NCI-H2196 (cell line): ENCODE measurements around the gene DGKG.

ENCODE experiments used
- DNase-seq: peaks from one replicate; lab custom pipeline; 2025; ENCODE audit not compliant: unreplicated experiment; lab: John Stamatoyannopoulos, UW

The DGKG gene

GRCh38 chr3:186151077-186151971, 210.7 kb downstream of the DGKG start:
- no peak for DNase-seq

GRCh38 chr3:186150041-186150830, 211.8 kb downstream of the DGKG start:
- DNase-seq, result no peak

GRCh38 chr3:186149319-186149960, 212.6 kb downstream of the DGKG start:
- DNase-seq, result no peak

- DNase-seq, result no peak
Measured at GRCh38 chr3:186144257-186144656, 217.8 kb downstream of the DGKG start.

GRCh38 chr3:186143250-186143649, 218.8 kb downstream of the DGKG start:
- no peak for DNase-seq

GRCh38 chr3:186142393-186142932, 219.6 kb downstream of the DGKG start:
- no peak for DNase-seq

GRCh38 chr3:186141790-186142189, 220.2 kb downstream of the DGKG start:
- DNase-seq, result no peak

- DNase-seq, result peak; percentile 58
Measured at GRCh38 chr3:186138272-186138981, 223.6 kb downstream of the DGKG start.

DNA sequence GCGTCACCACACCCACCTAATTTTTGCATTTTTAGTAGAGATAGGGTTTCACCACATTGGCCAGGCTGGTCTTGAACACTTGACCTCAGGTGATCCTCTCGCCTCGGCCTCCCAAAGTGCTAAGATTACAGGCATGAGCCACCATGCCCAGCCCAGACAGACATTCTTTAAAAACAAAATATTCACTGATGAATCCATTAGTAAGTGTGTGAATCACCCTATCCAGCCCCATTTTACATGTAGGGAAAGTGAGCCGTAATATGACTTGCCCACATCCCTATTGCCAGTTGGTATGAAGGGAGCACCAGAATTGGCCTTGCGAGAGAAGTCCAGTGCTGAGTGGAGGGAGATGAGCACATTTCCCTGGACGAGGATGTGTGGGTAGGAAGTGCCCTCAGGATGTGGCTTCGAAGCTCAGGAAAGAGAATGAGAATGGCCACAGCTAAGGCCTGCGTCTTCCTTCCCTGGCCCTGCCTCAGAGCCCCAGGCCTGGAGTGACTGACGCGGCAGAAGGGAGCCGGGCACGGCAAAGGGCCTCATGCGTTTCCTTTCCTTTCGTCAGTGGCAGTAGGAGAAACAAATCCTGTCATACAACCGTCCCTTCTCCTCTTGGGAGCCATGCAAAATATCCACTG, 224.9 kb downstream of the DGKG start:
- DNase-seq, result no peak

DNA sequence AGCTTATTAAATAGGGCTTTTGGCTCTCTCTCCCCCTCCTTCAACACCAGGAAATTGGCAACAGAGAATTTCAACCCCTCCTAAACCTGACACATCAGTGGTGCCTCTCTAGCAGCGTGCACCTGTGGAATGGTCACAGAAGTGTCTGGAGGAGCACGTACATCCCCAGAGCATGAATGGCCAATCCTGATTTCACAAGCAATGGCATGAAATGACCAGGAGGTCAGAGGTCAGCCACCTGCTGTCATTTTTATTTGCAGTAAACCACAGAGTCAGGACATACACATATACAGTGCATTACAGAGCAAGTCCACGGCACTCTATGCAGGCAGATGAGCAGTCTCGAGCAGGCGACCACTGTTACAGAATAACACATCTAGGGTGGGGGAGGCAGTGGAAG, 228.1 kb downstream of the DGKG start:
- DNase-seq, result peak; percentile 34

DNA sequence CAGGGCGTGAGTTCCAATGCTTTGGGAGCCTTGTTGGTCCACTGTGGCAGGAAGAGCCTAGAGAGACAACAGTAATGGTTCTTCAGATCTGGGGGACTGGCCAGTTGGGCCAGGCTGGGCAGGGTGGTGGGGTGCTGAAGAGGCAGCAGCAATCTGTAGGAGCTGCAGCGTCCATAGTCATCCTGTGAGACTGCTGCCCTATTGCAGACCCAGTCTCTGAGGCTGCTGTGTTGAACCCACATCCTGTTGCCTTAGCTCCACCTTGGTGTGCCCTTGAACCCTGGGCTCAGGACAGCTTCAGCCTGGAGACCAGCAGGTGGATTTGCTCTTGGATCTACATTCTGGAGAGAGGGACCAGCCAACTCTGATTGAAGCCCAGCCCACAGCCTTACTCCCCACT, 229.5 kb downstream of the DGKG start:
- DNase-seq, result no peak

- no peak for DNase-seq
Measured at GRCh38 chr3:186129206-186129605, 232.8 kb downstream of the DGKG start.

DNA sequence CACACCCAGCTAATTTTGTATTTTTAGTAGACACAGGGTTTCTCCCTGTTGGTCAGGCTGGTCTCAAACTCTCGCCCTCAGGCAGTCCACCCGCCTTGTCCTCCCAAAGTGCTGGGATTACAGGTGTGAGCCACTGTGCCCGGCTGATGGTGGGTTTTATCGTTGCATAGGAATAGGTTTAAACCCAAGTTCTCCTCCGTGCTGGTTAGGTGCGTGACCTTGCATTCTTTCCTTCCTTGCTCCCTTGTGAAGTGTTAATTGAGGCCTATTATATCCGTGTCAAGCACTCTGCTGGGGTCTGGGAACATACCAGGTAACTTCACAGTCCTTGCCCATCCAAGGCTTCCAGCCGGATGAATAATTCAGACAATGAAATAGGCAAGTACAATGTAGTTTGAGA, 233.9 kb downstream of the DGKG start:
- DNase-seq, result no peak

DNA sequence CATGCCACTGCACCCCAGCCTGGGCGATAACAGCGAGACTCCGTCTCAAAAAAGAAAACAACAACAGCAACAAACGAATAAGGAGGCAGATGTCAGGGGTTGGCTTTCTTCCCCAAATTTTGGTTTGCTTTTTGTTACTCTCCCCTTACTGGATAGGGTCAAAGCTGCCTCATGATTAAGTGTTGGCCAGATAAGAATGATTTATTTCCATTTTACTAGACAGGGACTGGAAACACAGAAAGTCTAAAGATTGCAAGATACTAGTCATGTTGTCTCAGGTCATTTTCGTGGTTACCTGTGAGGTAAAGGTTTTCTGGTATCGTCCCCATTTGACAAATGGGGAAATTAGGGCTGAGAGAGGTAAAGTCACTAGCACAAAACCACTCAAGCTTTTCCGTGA, 234.6 kb downstream of the DGKG start:
- DNase-seq, result no peak

- DNase-seq, result no peak
Measured at GRCh38 chr3:186125118-186125517, 236.9 kb downstream of the DGKG start.

GRCh38 chr3:186124592-186124991, 237.4 kb downstream of the DGKG start:
- DNase-seq, result no peak

DNA sequence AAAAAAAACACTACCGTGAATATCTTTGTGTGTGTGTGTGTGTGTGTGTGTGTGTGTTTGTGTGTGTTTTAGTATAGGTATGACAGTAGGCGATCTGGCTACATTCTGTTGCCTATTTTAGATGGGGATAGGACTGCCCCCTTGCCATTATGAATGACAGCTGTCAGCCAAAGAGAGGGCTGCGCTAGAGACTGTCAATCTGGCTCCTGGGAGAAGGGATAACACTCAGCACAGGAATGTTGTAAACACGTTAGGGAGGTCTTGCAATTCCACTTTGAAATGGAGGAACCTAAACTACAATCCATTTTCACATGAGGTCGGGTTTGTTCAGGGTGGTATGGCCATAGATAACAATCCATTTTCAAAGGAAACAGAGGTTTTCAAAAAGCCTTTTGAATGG, 239.0 kb downstream of the DGKG start:
- DNase-seq, result no peak

DNA sequence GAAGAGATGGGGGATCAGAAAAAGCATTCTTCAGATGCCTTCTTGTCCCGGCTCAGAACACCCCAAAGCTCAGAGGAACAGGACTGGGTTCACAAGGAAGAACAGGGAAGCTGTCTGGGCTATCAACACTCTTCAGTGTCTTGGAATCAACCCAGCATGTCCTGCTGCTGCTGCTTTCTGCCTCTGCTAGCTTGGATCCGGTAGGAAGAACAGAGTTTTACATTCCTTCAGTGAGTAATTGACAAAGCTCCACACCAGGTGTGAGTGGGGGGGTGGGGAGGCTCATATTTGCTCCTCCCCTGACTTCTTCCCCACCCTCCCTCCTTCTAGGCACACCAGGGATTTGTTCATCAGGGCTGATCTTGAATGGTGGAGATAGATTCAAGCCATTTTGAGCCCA, 240.1 kb downstream of the DGKG start:
- DNase-seq, result no peak

DNA sequence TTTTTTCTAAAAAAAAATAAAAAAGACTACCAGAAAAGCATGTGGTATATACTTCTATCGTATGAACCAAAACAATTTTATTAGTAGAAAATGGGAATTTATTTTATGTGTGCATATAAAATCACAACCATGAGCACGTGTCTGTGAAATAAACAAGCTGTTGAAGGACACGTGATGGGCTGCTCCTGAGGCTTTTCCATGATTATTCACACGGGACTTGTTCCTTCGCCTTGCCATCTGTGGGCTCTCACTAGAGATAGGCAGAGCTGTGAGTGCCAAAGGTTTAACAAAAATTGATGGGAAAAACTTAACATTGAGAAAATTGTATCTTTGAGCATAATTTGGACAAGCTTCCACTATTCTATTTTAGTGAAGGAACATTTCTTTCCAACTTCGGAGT, 240.8 kb downstream of the DGKG start:
- no peak for DNase-seq

DNA sequence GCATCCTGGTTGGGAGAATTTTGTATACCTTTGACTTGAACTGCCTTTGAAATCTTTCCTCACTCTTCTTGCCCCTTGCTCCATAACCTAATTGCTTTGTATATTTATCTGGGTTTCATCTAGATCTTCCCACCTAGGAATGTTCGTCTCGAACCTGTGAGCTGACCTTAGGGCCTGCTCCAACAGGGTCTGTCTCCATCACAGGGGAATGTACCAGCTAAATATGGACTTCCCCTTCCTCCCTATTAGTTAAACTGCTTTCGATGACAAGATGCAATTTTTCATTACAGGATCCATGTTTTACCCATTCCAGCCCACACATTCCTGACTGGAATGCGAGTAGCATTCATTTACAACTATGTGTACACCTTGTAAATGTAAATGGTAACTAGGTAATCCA, 242.5 kb downstream of the DGKG start:
- no peak for DNase-seq
